Hypothalamus (tissue), 51 donors: ENCODE data around the gene PCDHGA3.
"Not testable (repeated sequence)": the region's sequence is repeated elsewhere in the genome, so short reads cannot be mapped to it uniquely, and the experiment has no call there.

Experiments
- DNase-seq, 51 donors: peaks; one replicate each; lab custom pipeline; 2025; lab: John Stamatoyannopoulos, UW

The PCDHGA3 gene

DNA sequence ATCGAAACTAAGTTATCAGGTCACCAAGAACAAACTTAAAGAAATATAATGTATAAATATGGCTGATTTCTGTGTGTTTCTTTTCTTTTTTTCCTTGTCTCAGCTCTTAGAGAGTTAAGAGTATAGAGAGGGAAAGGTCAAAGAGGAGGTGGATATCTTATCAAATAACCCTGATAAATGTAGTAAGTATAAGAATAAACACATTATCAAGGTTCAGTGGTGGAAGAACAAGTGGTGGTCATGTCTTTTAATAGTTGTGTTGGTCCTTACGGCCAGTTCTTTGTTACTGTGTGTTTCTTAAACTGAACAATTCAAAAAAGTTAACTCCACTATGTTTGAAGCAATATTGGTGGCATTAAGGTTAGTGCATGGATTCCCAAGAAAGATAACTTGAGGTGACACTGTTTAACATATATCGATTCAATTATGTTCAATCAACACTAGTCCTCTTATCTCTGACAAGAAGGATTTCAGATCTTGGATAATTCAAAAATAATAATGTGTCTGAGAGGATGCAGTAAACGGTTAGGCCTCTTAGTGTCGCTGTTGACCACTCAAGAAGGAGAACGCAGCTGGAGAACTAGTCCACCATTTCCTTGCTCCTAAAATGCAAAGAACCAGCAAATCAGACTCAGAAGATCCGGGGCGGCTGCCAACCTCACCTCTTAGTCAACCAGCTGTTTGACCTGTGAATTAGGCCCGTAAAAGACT, at the start of gene PCDHGA3:
PCDHGA3 (plus strand) TSS at position 588 of the 711 bp plus-strand sequence. CDS start 205 bp downstream, outside the sequence.
- no peak for DNase-seq

DNA sequence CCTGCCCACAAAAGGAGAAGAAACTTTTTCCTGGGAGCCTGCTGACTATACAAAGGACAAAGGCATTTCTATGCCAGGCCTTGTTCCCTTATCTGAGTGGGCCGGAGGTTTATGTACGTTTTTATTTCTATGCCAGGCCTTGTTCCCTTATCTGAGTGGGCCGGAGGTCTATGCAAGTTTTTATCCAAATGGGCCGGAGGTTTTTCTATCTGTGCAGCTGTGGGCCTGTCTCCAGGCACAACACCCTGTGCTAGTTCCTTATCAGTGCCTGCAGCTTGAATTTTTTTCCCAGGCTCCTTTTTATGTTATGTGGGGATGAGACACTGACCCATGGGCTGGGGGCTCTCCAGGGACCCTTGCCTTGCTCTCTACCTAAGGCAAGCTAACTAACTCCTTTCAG, 45.3 kb upstream of the PCDHGA3 start:
- no peak for DNase-seq

GRCh38 chr5:141303756-141304155, 39.9 kb upstream of the PCDHGA3 start, which contains the start of gene SLC25A2:
Gene SLC25A2 (minus strand): TSS chr5:141304049. CDS start chr5:141303865, 184 bp downstream.
- DNase-seq, result no peak

GRCh38 chr5:141306630-141307029, 37.0 kb upstream of the PCDHGA3 start:
- no peak for DNase-seq

DNA sequence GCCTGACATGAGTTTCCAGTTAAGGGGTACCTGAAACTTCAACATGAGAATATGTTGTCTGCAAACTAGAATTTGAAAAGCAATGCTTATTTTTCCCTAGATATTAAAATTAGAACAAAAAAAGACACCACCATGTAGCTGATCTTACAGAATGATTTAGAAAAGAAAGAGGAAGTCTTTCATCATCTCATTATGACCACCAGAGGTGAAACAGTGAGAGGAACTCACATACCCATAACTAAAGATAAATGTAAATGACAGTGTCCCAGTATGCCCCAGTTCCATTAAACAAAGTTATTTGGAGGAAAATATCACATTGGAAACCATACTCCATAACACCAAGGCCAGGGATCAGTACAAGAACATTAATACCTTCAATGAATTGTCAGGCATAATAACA, 29.9 kb upstream of the PCDHGA3 start:
- DNase-seq, result no peak

- DNase-seq, result not testable (repeated sequence)
These were observed 26.7 kb upstream of the PCDHGA3 start for GRCh38 chr5:141316963-141317362.

DNA sequence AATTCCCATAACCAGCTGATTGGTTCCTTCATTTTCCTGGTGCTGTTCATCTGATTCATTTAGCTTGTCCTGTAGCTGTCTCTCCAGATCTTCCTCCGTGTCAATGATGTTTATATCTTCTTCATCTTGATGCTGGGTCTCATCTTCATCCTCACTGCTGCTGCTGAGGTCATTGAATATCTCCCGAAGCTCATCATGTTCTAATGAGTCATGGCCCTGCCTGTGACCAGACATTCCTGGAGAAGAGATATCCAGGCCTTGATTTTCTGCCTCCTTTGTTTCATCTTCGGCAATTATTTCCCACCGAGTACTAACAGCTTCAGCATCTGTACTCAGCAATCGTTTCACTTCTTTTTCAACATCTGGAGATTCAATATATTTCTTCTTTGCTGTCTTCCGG, 24.4 kb upstream of the PCDHGA3 start:
- no peak for DNase-seq

- DNase-seq, result no peak
These were observed 23.9 kb upstream of the PCDHGA3 start for GRCh38 chr5:141319699-141320098.

DNA sequence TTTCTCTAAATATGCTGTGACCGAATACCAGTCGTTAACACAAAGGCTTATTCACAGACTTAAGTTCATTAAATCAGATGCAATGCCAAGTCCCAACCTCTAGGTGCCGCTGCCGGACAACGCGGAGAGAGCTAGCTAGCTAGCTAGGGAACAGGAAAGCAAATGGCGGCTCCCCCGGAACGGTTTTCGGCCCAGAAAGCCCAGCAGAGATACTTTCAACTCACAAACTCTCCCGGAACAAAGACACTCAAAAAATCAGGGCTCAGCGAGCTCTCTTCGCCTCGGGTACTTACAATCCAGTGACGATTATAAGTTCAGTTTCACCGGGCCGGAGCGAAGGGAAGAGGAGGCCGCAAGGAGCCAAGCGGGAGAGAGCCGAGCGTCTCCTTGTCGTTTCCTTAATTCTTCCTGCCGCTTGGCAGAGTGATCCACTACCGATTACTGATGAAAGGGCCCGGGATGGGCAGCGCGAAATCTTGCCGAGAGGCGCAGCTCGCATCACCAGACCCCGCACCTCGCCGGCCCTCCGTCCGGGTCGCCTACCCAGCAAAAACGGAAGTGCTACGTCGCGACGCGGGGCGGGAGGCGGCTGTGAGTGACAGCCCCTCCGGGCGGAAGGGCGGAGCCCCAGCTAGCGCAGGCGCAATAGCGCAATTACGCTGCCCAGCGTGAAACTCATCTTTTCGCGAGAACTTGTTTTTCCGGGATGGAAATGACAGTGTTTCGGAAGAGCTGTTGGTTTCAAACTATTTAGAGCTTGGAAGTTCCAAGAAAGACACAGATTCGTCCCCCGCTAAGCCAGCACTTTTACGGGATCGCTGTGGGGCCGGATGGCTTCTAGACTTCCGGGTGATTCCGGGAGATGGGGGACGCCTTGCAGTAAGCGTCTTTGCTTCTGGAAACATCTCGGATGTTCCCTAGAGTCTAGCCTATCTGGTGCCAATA, 23.1 kb upstream of the PCDHGA3 start, which contains the start of gene TAF7:
TAF7 (minus strand) TSS at position 560 of the 945 bp plus-strand sequence. CDS start 740 bp downstream, outside the sequence.
- peak; percentile 43 to 93 (median 78) for DNase-seq

DNA sequence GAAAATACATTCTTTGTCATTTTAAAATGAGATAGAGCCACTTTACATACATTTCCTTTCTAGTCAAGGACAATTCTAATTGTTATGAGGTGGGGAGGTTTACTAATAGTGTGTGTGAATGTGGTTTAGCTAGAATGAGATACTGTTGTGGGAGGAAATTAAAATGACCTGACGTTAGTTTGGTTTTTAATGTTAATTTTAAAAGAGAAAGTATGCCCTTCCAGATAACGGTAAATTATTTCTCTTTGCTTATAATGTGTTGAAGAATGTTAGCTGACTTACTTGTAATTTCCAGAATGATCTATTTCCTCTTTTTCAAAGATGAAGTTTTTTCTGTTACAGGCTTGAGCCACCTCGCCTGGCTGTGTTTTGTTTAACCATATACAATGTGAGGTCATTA, 21.4 kb upstream of the PCDHGA3 start:
- DNase-seq, result no peak

DNA sequence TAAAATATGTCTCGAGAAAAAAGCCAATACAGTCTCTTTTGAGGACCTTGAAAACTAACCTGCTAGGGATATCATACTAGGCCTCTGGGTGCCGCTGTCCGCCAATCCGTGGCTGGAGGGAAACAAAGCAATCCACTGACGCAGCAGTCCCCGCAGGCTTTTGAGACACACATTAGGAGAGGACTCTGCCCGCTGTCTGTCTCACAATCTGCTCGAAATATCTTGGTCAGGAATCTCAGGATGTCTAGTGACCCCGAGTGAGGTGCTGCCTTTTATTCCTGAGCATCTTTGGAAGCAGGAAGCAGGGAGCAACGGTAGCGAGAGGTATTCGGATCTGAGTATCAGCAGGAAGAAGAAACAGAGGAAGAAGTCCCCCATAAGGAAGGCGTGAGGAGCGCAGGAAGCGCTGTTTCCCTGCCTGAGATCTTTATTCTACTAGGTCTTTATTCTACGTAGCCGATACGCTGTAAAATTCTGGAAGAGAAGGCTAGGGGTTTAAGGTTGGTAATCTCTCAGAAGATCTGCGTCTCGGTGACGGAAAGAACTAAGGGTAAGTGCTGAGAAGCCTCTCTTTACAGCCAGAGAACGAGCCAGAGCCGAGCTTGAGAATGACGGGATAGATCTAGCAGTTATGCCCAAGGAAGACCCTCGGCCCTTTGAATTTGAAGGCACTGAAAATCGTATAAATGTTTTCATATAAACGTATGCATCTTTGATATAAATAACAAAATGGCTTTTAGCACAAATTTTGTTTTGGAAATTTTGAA, 17.4 kb upstream of the PCDHGA3 start:
- DNase-seq, result peak in 45 of 51 donors; percentile 1 to 78 (median 33)

DNA sequence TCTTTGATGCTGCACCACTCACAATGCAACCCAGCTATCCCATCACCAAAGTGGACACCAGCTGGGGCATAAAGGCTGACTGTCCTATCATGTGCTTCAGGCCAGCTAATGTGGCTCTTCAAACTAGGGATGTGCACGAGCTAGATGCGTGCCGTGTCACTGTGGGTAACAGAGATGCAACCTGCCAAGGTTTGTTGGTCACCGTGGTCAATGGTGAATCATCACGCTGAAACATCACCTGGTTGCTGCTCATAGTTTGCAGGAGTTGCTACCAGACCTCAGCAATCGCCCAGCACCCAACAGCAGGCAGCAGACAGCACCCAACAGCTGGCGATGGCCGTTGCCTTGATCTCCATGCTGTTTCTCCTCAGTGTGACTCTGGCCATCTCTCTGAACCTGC, 15.4 kb upstream of the PCDHGA3 start:
- DNase-seq, result no peak

- no peak for DNase-seq
These were observed 13.1 kb upstream of the PCDHGA3 start, which contains the start of gene PCDHGA1 for GRCh38 chr5:141330299-141331080. Gene PCDHGA1 (plus strand): TSS chr5:141330514.

DNA sequence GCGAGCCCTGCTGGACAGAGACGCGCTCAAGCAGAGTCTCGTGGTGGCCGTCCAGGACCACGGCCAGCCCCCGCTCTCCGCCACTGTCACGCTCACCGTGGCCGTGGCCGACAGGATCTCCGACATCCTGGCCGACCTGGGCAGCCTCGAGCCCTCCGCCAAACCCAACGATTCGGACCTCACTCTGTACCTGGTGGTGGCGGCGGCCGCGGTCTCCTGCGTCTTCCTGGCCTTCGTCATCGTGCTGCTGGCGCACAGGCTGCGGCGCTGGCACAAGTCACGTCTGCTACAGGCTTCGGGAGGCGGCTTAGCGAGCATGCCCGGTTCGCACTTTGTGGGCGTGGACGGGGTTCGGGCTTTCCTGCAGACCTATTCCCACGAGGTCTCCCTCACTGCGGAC, 11.1 kb upstream of the PCDHGA3 start:
- not testable (repeated sequence) for DNase-seq

DNA sequence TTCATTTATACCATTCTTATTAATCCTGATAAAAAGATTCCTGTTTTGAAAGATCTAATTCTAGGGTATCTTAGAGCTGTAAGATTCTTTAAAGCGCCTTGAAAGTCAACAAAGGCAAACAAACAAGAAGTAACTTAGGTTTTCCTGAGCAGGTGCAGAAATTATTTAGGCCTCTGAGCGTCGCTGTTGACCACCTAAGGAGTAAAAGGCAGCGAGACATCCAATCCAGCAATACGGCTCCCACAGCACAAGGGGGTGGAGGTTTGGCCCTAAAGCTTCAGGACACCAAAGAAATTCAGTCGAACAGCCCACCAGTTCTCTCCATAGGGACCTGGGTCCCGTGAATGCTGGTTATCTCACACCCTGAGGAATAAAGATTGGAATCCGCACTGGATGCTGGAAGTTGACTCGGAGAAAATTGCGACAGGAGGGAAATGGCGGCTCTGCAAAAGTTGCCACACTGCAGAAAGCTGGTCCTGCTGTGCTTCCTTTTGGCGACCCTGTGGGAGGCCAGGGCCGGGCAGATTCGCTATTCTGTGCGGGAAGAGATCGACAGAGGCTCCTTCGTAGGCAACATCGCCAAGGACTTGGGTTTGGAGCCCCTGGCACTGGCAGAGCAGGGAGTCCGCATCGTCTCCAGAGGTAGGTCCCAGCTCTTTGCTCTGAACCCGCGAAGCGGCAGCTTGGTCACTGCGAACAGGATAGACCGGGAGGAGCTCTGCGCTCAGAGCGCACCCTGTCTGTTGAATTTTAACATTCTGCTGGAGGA, 4.9 kb upstream of the PCDHGA3 start, which contains the start of gene PCDHGA2:
PCDHGA2 (plus strand) TSS at position 223 of the 769 bp plus-strand sequence.
- no peak for DNase-seq

- DNase-seq, result not testable (repeated sequence)
These were observed 2.8 kb upstream of the PCDHGA3 start for GRCh38 chr5:141340781-141341354.

GRCh38 chr5:141342773-141343172, 856 bp upstream of the PCDHGA3 start:
- DNase-seq, result no peak

GRCh38 chr5:141343953-141344463, 379 bp downstream of the PCDHGA3 start:
- no peak for DNase-seq
